Stimulated activated CD8-positive, alpha-beta memory T cell treated with anti-CD3 and anti-CD28 coated beads, Interleukin-15, amount 100 ng/mL, for 4 hours (primary cell): ENCODE data around the gene PPAN.

Experiments
- DNase-seq, 2 donors: peaks; one replicate each; pipeline ENCODE4 v3.0.0-alpha.2; 2020; ENCODE audit warnings: low read depth in 2 of 2

Gene PPAN

GRCh38 chr19:10092648-10093294 lies 13.4 kb upstream of the PPAN start:
- DNase-seq = no peak

- no peak for DNase-seq
Measured at GRCh38 chr19:10093295-10094186, 12.6 kb upstream of the PPAN start.

DNA sequence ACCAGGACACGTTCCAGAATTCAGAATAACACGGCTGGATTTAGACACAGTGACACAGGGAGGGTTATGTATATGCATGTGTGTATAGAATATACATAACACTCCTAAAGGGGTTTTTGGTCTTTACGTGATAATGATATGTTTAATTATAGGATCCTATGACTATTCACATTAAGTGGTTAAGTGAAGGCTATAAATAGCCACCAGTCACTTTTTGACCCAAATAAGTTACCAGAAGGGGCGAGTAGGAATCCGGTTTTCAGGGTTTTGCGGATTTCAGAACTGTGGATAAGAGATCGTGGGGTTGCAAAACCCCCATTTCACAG lies 10.6 kb upstream of the PPAN start:
- no peak for DNase-seq

GRCh38 chr19:10095948-10096614 lies 10.1 kb upstream of the PPAN start:
- DNase-seq = peak; percentile 75 to 87

- DNase-seq = no peak
Measured at GRCh38 chr19:10096615-10096963, 9.6 kb upstream of the PPAN start.

- DNase-seq = no peak
Measured at GRCh38 chr19:10100163-10100785, 5.9 kb upstream of the PPAN start.

DNA sequence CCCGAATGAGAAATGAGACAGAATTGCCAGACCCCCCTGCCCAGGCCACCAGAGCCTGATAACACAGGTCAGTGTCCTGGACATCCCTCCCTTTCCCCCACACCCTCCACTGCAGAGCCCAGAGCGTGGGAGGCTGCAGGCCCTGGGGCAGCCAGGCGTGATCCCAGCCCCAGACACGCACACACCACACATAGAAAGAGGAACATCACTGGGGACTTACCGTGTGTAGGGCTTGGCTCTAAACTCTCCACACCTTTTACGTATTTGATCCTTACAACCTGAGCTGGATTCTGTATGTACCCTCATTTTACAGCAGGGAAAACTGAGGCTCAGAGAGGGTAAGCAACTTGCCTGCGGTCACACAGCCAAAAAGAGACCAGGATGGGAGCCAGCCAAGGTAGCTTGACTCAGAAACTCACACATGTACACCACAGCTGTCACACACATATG lies 3.4 kb upstream of the PPAN start:
- DNase-seq = no peak

DNA sequence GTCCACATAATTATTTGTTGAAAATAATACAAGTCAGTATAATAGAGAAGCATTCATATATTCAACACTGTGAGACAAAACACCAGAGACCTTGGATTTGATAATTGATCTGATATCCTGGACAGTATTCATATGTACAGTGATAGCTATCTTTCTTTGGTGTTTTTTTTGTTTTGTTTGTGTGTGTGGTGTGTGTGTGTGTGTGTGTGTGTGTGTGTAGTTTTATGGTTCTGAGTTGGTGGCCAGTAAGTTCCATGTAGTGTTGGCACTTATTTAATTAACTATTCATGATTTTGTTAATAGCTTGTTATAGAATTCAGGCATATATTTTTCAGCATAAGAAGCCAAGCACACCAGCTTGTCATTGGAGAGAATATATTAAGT lies 2.0 kb upstream of the PPAN start:
- DNase-seq = no peak

DNA sequence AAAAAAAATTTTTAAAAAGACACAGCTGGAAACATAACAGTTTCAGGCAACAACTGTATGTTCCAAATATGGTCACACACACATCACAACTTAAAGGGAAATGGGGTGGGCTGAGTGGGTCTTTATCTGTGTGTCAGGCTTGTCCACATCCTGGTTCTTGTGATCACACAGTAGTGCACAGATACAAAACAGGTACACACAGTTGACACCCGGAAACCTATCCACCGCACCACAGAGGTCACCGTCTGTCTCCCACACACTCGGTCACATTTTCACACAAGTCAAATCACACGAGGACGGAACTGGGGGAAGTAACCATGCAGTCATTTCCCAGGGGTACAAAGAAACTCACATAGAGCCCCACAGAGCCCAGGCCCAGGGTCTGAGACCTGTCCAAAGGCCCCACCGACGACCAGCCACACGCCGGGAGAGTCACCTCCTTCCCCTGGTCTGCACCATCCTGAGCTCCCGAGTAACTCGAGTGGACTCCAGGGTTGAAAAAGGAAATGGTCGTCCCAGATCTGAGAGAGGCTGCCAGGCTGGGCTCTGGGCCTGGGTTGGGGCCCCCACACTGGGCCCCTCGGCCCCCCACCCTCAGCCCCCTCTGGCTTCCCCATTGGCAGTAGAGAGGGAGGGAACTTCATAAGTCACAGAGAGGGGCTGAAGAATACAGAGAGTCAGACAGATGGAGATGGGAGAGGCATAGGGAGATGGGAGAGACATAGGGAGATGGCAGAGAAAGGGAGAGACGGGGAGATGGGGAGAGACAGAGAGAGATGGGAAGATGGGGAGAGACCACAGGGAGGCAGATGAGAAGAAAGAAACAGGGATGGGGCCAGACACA lies 1.3 kb upstream of the PPAN start:
- DNase-seq = peak; percentile 63 to 81

- peak; percentile 65 to 85 for DNase-seq
Measured at GRCh38 chr19:10105509-10106099, 558 bp upstream of the PPAN start.

GRCh38 chr19:10107254-10107653 lies 1.1 kb downstream of the PPAN start:
- DNase-seq = no peak

DNA sequence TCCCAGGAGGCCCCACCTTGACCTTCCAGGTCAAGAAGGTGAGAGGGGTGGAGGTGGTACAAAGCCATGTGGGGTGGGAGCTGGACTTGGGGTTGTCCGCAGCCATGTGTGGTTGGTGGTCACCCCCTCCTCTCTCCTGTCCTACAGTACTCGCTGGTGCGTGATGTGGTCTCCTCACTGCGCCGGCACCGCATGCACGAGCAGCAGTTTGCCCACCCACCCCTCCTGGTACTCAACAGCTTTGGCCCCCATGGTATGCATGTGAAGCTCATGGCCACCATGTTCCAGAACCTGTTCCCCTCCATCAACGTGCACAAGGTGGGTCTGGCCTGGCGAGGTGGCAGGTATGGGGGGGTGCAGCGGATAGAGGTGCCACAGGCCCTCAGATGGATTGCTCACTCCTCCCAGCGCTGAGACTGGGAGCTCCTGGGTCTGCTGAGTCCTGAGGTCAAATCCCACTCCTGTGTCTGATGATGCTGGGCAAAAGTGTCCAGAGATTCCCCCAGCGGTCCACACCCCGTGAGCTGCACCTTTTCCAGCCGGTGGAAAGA lies 1.7 kb downstream of the PPAN start:
- no peak for DNase-seq

DNA sequence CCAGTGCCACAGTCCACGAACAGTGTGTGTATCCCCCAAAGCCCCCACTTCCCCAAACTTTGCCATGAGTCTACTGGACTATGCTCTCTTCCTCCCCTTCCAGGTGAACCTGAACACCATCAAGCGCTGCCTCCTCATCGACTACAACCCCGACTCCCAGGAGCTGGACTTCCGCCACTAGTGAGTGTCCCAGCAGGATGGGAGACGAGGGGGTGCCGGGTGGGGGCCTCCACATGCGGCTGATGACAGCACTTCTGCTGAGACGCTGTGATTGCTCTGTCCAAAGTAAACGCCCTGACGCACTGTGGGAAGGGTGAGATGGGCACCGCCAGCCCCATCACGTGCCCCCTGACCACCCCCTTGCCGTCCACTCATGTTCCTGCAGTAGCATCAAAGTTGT lies 3.4 kb downstream of the PPAN start:
- DNase-seq = no peak

- no peak for DNase-seq
Measured at GRCh38 chr19:10110076-10110971, 4.2 kb downstream of the PPAN start.

DNA sequence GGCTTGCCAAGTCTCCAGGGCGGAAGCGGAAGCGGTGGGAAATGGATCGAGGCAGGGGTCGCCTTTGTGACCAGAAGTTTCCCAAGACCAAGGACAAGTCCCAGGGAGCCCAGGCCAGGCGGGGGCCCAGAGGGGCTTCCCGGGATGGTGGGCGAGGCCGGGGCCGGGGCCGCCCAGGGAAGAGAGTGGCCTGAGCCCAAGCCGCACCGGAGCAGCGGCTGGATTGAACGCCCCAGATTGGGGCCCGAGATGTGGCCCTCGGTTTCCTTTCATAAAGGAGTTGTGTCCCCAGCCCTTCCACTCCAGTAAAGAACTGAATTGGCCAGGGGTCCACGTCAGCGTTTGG lies 4.8 kb downstream of the PPAN start:
- no peak for DNase-seq

DNA sequence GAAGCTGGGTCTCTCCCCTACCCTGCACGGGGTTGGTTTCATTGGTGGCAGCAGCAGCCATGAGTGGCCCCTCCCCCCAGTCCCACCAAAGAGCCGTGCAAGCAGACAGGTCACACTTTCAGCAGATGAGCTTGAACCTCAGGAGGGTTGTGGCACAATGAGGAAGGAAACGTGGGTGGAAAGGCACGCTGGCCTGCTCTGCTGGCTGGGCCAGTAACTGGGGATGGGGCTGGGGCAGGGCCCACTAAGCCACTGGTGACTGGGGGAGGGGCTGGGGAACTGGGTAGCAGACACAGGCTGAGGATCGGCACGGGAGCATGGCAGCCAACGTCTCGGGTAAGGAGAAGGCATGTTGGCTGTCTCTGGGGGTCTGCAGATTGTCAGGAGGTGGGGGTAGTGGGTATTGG lies 5.2 kb downstream of the PPAN start, which contains the start of gene P2RY11:
TSS of gene P2RY11 (plus strand) at position 289 of the 407 bp plus-strand sequence. CDS start at position 318, 29 bp downstream.
- no peak for DNase-seq

DNA sequence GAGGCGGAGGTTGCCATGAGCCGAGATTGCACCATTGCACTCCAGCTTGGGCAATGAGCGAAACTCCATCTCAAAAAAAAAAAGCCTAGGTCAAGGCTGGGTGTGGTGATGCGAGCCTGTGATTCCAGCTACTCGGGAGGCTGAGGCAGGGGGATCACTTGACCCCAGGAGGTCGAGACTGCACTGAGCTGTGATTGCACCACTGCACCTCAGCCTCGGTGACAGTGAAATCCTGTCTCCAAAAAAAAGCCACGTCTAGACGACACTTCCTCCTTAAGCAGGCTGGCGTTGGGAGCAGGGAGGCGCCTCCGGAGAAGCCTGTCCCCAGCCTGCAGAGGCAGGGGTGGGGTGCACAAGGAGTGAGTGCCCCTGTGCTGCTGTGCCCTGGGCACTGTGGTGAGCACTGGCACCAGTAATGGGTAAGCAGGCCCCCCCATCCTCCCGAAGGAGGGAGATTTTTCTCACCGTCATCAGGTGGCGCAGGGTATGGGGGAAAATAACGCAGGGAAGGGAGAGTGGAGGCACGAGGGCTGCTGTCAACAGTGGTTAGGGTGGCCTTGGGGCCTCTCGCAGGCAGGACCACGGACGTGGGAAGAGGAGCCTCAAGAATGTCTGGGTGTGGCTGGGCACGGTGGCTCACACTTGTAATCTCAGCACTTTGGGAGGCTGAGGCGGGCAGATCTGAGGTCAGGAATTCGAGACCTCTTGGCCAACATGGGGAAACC lies 6.0 kb downstream of the PPAN start:
- DNase-seq = peak in 1 of 2 donors; percentile 52

DNA sequence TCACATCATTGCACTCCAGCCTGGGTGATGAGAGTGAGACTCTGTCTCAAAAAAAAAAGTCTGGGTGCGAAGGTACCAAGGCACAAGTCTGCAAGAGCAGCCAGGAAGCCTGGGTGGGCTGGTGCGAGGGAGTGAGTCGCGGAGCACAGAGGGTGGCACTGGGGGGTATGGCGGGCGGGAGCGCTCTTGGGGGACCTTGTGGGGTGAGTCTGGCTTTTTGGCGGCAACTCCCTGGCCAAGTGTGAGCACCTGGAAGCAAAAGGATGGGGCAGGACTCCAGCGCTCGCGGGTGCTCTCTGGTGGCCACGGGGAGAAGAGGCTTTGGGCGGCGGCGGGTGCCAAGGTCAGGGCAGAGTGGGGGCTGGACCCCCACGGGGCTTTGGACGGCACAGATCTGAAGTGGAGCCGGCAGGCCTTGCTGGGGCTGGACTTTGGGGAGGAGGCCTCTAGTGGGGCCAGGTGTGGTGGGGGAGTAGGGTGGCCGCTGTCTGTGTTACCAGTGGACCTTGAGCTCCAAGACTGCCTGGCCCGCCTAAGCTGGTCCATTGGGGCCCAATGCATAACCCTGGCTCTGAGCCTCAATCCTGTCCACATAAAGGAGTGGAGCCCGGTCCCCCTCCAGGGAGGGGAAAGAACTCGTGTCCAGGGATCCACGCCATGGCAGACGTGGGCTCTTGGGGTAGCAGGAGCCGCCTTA lies 6.9 kb downstream of the PPAN start:
- peak in 1 of 2 donors; percentile 58 for DNase-seq
